GM23338 (cell line): ENCODE results near the gene USP10. TPM values are rescaled to one million over a fixed set of nuclear protein-coding genes. Genes with fewer than 3 reads are reported as not detected.

Experiments used
- ATAC-seq: fragments of 200-7000 bp; cut with Tn5 transposase; 3 replicates; pipeline ENCODE4 v1.9.1; 2020
- DNase-seq: peaks from one replicate; pipeline ENCODE4 v3.0.0-alpha.2; 2015; ENCODE audit warnings: low spot score
- H2AFZ ChIP-seq: fragments of 200-600 bp; sonication (generic); 2 replicates; pipeline ENCODE4 v1.8.0; 2016; ENCODE audit warnings: antibody characterized with exemption, mild to moderate bottlenecking, moderate library complexity
- H3F3A ChIP-seq: fragments of 200-600 bp; sonication (generic); replicated peaks from 2 replicates; pipeline ENCODE4 v1.8.0; 2017; ENCODE audit warnings: antibody characterized with exemption, mixed run types, low read depth
- H3K27ac ChIP-seq: fragments of 200-600 bp; sonication (generic); 2 replicates; pipeline ENCODE4 v1.6.1; 2016; ENCODE audit warnings: low read depth
- H3K27me3 ChIP-seq: fragments of 200-600 bp; sonication (generic); 2 replicates; pipeline ENCODE4 v1.8.0; 2016; ENCODE audit warnings: mild to moderate bottlenecking, mixed run types, moderate library complexity; ENCODE audit not compliant: insufficient read depth
- H3K36me3 ChIP-seq: fragments of 200-600 bp; sonication (generic); 2 replicates; pipeline ENCODE4 v1.8.0; 2016; ENCODE audit warnings: mild to moderate bottlenecking; ENCODE audit not compliant: insufficient read depth
- H3K4me1 ChIP-seq: fragments of 200-600 bp; sonication (generic); 2 replicates; pipeline ENCODE4 v1.8.0; 2016; ENCODE audit warnings: mild to moderate bottlenecking, moderate library complexity; ENCODE audit not compliant: insufficient read depth
- H3K4me2 ChIP-seq: fragments of 200-600 bp; sonication (generic); 2 replicates; pipeline ENCODE4 v1.7.1; 2017; ENCODE audit warnings: mixed run types
- H3K4me3 ChIP-seq: fragments of 200-600 bp; sonication (generic); 2 replicates; pipeline ENCODE4 v1.6.1; 2016; ENCODE audit warnings: mixed run types
- H3K79me2 ChIP-seq: fragments of 200-600 bp; sonication (generic); replicated peaks from 2 replicates; pipeline ENCODE4 v1.8.0; 2017; ENCODE audit warnings: mild to moderate bottlenecking; ENCODE audit not compliant: insufficient read depth
- H3K9me2 ChIP-seq: fragments of 200-600 bp; sonication (generic); 2 replicates; pipeline ENCODE4 v1.8.0; 2017; ENCODE audit not compliant: insufficient read depth
- H4K20me1 ChIP-seq: fragments of 200-600 bp; sonication (generic); replicated peaks from 2 replicates; pipeline ENCODE4 v1.8.0; 2017; ENCODE audit warnings: mild to moderate bottlenecking; ENCODE audit not compliant: insufficient read depth
- H3K27ac Mint-ChIP-seq: 2 replicates; pipeline ENCODE4 v1.8.0; 2020; ENCODE audit warnings: inconsistent platforms, mild to moderate bottlenecking, moderate library complexity, mixed read lengths
- H3K27me3 Mint-ChIP-seq: 3 replicates; pipeline ENCODE4 v1.8.0; 2022; ENCODE audit warnings: low read depth, mild to moderate bottlenecking, moderate library complexity, mixed read lengths, inconsistent platforms; ENCODE audit not compliant: insufficient read depth, poor library complexity
- H3K36me3 Mint-ChIP-seq: 3 replicates; pipeline ENCODE4 v1.8.0; 2021; ENCODE audit warnings: low read depth, mild to moderate bottlenecking, inconsistent platforms, moderate library complexity, mixed read lengths
- H3K4me1 Mint-ChIP-seq: 3 replicates; pipeline ENCODE4 v1.8.0; 2020; ENCODE audit warnings: mild to moderate bottlenecking, inconsistent platforms, mixed read lengths
- H3K4me3 Mint-ChIP-seq: 3 replicates; pipeline ENCODE4 v1.8.0; 2021; ENCODE audit warnings: moderate library complexity, mild to moderate bottlenecking, inconsistent platforms, mixed read lengths
- H3K9me3 Mint-ChIP-seq: 3 replicates; pipeline ENCODE4 v1.8.0; 2020; ENCODE audit warnings: moderate library complexity, mild to moderate bottlenecking, inconsistent platforms, mixed read lengths
- CREB1 ChIP-seq: fragments of 250-450 bp; sonication (Bioruptor Pico); IDR thresholded peaks from 2 replicates; pipeline ENCODE4 v1.5.0; 2020; ENCODE audit warnings: low read depth, mild to moderate bottlenecking, moderate library complexity
- CTCF ChIP-seq, 2 experiments: fragments of 200-600 bp in 1 of 2; sonication (generic) in 1 of 2; conservative IDR thresholded peaks; 2 replicates each; pipeline versions ENCODE4 v1.5.1 to v1.6.1; 2016 to 2017; ENCODE audit warnings: antibody characterized with exemption in 2 of 2, low read depth in 2 of 2, mild to moderate bottlenecking in 2 of 2, moderate library complexity in 1 of 2
- EZH2 ChIP-seq: fragments of 200-600 bp; sonication (generic); IDR thresholded peaks from one replicate; pipeline ENCODE4 v1.8.0; 2017; ENCODE audit warnings: antibody characterized with exemption, mild to moderate bottlenecking, low read depth; ENCODE audit not compliant: unreplicated experiment
- EZH2phosphoT487 ChIP-seq: fragments of 200-600 bp; sonication (generic); IDR thresholded peaks from one replicate; pipeline ENCODE4 v1.8.1; 2018; ENCODE audit warnings: antibody characterized with exemption; ENCODE audit not compliant: unreplicated experiment
- JUNB ChIP-seq: IDR thresholded peaks from one replicate; pipeline ENCODE4 v1.6.1; 2016; ENCODE audit warnings: antibody characterized with exemption; ENCODE audit not compliant: unreplicated experiment
- NANOG ChIP-seq: IDR thresholded peaks from 2 replicates; pipeline ENCODE4 v1.6.1; 2016; ENCODE audit warnings: antibody characterized with exemption, borderline replicate concordance
- POLR2AphosphoS5 ChIP-seq: IDR thresholded peaks from 2 replicates; pipeline ENCODE4 v1.6.1; 2016; ENCODE audit warnings: antibody characterized with exemption, low read depth
- REST ChIP-seq: IDR thresholded peaks from one replicate; pipeline ENCODE4 v1.6.1; 2018; ENCODE audit warnings: antibody characterized with exemption; ENCODE audit not compliant: unreplicated experiment
- STAT1 ChIP-seq: IDR thresholded peaks from one replicate; pipeline ENCODE4 v1.6.1; 2016; ENCODE audit warnings: antibody characterized with exemption; ENCODE audit not compliant: unreplicated experiment
- ZNF114 ChIP-seq: fragments of 250-450 bp; sonication (Bioruptor Pico); IDR thresholded peaks from 2 replicates; pipeline ENCODE4 v1.5.0; 2020; ENCODE audit warnings: mild to moderate bottlenecking, moderate library complexity
- ZNF331 ChIP-seq: fragments of 250-450 bp; sonication (Bioruptor Pico); IDR thresholded peaks from 2 replicates; pipeline ENCODE4 v1.5.0; 2020; ENCODE audit warnings: low read depth, mild to moderate bottlenecking, moderate library complexity
- ZNF462 ChIP-seq: fragments of 250-450 bp; sonication (Bioruptor Pico); IDR thresholded peaks from 2 replicates; pipeline ENCODE4 v1.5.0; 2020; ENCODE audit warnings: mild to moderate bottlenecking, moderate library complexity
- polyA plus RNA-seq: library from polyadenylated mRNA; unstranded; fragments of >200 nt; fragmentation: Nextera tagmentation; extraction: Ambion mirVana; gene quantifications from 2 replicates; pipeline ENCODE4 v1.2.1, GENCODE V29; 2016
- total RNA-seq: library from RNA; depleted of rRNA; stranded (reverse); fragments of >200 nt; shearing (Covaris generic); gene quantifications from 2 replicates; pipeline ENCODE4 v1.2.3, GENCODE V29; 2014
- TF ChIP-seq, protein P1 (sequence below): IDR thresholded peaks from 2 replicates; pipeline ENCODE4 v1.6.1; 2016; ENCODE audit warnings: antibody characterized with exemption

USP10 gene
- total and polyA plus RNA-seq, 2 experiments from 2014 or later = 158 to 194 TPM

DNA sequence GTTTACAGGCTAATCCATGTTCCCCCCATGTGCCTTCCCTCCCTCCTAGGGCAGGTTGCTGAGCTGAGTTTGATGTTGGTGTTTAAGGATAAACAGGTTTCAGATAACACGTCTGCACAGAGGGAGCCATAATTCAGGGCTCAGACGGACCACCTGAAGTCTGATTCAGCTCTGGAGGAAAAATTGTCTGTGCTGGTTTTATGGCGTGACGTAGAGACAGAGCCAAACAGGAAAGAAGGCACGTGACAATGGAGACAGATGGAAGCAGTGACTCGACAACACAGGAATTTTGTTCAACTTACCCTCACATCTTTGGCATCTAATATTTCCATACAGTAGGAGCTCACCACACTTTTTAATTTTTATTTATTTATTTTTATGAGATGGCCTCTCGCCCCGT is 10.7 kb upstream of the USP10 start:
- ATAC-seq (no peak), DNase-seq (no peak)
- no peaks in the 10 kb centered on the region for H4K20me1 ChIP-seq
- no peaks in the 10 kb centered on the region for H3K9me2 ChIP-seq
- no peak overlapping the region for H3K4me3 ChIP-seq
- no peaks in the 10 kb centered on the region for H3K4me1 ChIP-seq
- H3K4me3 Mint-ChIP-seq = no peak overlapping the region
- peaks cover 12% of the 10 kb centered on the region for H3K4me1 Mint-ChIP-seq
- H3K36me3 Mint-ChIP-seq = no peaks in the 10 kb centered on the region
- no peak overlapping the region for H3K27ac Mint-ChIP-seq
- H3K79me2 ChIP-seq = no peaks in the 10 kb centered on the region
- H3K4me2 ChIP-seq = no peak overlapping the region
- 0 out of 2 replicates have a peak, but pooled peaks cover 5% of the 10 kb centered on the region for H3F3A ChIP-seq
- H3K9me3 Mint-ChIP-seq = peaks cover 11% of the 10 kb centered on the region
- H2AFZ ChIP-seq = no peak overlapping the region
- peaks cover 5% of the 10 kb centered on the region for H3K27me3 Mint-ChIP-seq
- TF ChIP-seq ZNF114 (CRISPR knock-in tag) (no peak), REST (no peak), POLR2AphosphoS5 (no peak), CREB1 (no peak), NANOG (no peak), JUNB (no peak), STAT1 (no peak), CTCF (conservative IDR thresholded peaks at IDR 0.05; ENCODE audit: low read depth in 2 of 2) (no peak), ZNF462 (CRISPR knock-in tag) (no peak), EZH2 (no peak), EZH2phosphoT487 (no peak), ZNF331 (no peak)
- TF ChIP-seq, protein P1, sequence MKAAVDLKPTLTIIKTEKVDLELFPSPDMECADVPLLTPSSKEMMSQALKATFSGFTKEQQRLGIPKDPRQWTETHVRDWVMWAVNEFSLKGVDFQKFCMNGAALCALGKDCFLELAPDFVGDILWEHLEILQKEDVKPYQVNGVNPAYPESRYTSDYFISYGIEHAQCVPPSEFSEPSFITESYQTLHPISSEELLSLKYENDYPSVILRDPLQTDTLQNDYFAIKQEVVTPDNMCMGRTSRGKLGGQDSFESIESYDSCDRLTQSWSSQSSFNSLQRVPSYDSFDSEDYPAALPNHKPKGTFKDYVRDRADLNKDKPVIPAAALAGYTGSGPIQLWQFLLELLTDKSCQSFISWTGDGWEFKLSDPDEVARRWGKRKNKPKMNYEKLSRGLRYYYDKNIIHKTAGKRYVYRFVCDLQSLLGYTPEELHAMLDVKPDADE = no peak
- H3K36me3 ChIP-seq = 0 out of 2 replicates have a peak, but pooled peaks cover 3% of the 10 kb centered on the region
- H3K27me3 ChIP-seq = no peaks in the 10 kb centered on the region
- no peak overlapping the region for H3K27ac ChIP-seq
